ENCODE measurements around the gene SLC9B2.

Gene SLC9B2, protein sequence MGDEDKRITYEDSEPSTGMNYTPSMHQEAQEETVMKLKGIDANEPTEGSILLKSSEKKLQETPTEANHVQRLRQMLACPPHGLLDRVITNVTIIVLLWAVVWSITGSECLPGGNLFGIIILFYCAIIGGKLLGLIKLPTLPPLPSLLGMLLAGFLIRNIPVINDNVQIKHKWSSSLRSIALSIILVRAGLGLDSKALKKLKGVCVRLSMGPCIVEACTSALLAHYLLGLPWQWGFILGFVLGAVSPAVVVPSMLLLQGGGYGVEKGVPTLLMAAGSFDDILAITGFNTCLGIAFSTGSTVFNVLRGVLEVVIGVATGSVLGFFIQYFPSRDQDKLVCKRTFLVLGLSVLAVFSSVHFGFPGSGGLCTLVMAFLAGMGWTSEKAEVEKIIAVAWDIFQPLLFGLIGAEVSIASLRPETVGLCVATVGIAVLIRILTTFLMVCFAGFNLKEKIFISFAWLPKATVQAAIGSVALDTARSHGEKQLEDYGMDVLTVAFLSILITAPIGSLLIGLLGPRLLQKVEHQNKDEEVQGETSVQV

DNA sequence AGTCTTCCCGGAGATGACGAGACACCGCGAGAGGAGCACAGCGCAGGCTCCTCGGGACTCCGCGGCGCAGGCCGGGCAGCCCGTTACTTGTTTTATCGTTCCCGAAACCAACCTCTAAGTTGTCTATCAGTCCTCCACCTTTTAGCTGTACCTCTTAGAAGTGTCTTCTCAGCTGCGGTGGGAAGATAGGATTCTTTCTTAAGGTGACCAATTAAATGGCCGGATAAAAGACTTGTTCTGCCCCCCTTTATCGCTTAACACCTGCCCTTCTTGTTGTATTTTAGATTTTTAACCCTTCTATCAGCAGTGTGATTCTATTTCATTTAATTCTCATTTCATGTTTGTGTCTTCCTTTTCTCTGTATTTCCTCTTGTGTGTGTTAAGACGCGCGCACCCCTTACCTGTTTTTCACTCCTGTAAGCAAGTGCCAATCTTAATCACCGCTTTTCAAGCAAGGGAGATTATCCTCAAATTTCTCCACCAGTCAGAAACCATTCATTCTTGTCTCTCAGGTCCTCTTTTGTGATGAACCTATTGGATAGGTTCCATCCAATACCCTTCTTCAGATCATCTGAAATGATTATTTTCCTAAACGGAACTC, at the start of gene SLC9B2:
Gene SLC9B2 (minus strand): TSS at position 15 of the 601 bp plus-strand sequence. CDS start 9,211 bp downstream, outside the sequence.
- DNase-seq (ENCODE audit: low read depth), result no peak

DNA sequence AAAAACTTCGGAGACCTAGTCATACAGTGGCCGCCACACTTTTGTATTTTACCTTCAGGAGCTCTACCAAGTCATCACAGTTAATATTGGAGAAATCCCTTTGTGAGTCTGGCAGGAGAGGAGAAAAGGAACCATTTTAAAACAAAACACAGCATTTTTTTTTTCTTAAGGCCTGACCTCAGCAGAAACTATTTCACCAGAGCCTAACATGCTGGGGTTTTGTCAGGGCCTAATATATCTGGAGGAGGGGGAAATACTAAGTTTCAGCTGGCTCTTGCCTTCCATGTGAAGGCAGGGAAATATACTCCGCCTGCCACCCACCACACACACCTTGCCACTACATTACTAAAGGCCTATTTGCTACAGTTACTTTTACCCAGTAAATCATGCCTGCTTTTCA, 49.6 kb upstream of the SLC9B2 start:
- DNase-seq (ENCODE audit: low read depth), result no peak

DNA sequence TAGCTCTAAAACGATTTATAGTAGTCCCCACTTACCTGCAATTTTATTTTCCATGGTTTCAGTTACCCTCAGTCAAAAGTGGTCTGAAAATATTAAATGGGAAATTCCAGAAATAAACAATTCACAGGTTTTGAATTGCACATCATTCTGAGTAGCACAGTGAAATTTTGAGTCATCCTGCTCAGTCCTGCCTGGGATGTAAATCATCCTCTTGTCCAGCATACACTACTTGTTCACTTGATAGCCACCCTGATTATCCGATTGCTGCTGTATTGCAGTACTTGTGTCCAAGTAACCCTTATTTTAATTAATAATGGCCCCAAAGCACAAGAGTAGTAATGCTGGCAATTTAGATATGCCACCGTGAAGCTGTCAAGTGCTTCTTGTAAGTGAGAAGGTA, 46.6 kb upstream of the SLC9B2 start:
- no peak for DNase-seq (ENCODE audit: low read depth)

DNA sequence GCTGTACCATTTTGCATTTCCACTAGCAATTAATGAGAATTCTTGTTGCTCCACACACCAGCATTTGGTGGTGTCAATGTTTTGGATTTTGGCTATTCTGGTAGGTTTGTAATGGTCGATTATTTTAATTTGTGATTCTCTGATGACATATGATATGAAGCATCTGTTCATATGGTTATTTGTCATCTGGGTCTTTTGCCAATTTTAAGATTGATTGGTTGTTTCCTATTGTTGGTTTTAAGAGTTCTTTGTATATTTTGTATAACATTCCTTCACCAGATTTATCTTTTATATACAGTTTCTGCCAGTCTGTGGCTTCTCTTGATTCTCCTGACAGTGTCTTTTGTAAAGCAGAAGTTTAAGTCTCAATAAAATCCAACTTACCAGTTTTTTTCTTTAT, 41.6 kb upstream of the SLC9B2 start:
- DNase-seq (ENCODE audit: low read depth), result no peak

DNA sequence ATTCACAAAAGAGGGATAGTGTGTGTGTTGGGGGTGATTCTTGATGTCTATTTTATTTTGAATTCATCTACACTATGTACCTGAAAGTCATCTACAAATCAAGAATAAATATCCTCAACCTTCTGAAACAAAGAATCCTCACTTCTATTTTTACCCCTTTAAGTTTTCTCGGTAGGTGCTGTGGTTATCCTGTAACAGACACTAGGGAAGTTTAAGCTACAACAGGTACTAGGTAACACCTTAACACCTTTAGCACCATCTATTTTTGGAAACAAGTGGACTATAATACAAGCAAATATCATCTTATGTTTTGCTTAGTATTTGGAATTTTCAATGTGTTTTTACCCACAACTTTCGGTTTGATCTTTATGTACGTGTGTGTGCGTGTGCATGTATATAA, 35.0 kb upstream of the SLC9B2 start:
- no peak for DNase-seq (ENCODE audit: low read depth)

DNA sequence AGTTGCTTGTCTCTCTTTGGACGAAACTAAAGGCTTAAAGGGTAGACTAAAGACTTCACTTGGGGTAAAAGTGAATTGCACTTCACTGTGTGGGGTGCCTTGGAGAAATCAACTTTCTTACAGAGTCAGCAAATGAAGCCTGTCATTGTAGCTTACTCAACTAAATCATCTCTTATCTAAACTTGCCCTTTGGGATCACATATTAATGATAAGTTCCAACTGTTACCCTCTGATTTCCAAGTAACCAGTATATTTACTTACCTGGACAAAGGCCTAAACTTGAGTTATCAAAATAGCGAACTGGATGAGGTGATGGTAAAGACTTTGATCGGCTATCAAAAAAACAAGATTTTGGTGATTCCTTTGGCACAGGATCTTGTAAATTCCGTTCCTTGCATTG, 32.0 kb upstream of the SLC9B2 start:
- DNase-seq (ENCODE audit: low read depth), result no peak

DNA sequence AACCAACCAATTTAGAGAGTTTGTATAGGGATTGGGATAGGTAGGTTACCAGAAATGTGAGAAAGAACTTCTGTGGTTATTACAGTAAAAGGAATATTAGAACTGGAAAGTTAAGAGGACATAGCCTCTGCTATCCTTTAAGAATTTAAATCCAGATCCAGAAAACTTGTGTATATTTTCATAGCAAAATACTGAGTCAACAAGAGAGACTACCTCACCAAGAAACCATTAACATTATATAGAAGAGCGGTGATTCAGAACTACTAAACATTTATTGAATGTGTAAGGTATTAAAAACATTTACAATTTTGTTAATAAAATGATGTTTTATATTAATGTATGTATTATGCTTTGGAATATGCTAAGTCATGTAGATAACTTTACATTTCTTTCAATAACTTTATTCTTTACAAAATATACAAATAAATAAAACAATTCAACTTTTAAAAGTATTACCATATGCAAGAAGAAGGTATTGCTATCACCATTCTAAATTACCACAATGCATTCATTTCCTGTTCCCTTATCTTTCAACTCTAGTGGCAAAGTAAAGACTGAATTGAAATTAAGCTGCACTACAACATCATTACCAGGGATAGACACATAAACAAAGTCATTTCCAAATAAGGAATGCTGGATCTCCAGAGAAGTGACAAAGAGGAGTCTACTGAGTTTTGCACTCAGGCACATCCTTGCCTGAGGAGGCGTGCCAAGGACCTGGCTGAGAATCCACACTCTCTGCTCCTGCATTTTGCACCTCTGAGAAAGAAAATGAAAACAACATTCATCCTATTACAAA, 29.2 kb upstream of the SLC9B2 start:
- no peak for DNase-seq (ENCODE audit: low read depth)

DNA sequence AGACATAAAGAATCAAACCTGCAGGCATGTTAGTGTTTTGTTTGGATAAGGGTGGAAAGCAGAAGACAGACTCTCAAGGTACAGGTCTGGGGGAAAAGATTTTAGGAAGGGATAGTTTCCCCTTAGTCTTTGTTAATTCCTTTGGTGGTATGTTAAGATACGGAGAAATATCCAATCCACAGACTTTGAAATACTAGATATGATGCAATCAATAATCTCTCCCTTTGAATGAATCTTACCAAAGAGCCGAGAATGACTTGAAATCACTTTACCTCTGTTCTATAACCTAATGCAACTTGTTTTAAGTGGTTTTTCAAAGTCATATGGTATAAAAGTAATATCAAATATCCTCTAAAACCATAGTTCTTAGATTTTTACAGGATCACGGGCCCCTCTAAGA, 28.3 kb upstream of the SLC9B2 start:
- no peak for DNase-seq (ENCODE audit: low read depth)

DNA sequence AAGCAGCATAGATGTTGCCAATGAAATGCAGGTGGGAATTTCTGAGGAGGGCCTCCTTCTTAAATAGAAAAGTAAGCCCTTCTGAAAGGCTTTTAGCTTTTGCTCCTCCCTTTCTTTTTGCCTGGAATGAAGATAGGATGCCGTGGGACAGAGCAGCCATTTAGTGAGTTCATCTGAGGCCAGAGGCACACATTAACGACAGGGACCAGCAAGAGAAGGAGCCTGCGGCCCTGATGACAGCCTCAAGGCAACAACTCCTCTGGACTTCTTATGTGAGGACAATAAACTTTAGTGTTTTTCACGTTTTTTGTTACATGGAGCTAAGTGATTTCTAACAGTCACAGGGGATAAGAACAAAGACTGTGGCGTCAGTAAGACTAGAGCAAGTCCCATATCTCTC, 24.1 kb upstream of the SLC9B2 start:
- DNase-seq (ENCODE audit: low read depth), result no peak

DNA sequence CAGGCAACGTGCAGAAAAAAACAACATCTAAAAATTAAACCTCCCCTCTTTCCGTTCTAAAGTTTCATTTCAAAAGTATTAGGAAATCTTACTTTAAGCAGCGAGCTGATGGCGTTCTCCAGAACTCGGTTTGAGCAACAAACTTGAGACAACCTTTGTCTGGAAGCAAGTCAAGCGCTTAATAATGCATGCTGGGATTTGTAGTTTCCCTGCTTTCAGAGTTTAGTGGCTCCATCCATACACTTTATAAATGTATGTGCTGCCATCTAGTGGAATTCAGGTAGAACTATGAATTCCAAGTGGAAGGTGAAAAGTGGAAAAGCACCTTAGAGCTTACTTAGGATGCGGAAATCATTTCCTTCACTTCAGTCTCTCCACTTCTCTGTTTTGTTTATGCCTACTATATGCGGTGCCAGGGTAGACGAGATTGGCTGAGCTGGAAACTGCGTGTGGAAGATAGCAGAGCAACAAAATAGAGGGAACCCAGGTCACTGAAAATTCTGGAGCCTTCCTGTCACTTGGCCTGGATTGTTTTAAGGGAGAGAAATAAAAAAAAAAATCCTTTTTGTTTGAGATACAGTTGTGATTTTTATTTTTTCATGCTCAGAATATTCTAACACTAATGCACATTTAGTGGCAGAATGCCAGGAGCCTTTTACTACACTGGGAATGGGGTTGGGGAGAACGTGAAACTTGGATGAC, 23.3 kb upstream of the SLC9B2 start, which contains the start of gene BDH2:
Gene BDH2 (minus strand): TSS at position 144 of the 702 bp plus-strand sequence. CDS start 3,580 bp downstream, outside the sequence.
- DNase-seq (ENCODE audit: low read depth), result no peak

DNA sequence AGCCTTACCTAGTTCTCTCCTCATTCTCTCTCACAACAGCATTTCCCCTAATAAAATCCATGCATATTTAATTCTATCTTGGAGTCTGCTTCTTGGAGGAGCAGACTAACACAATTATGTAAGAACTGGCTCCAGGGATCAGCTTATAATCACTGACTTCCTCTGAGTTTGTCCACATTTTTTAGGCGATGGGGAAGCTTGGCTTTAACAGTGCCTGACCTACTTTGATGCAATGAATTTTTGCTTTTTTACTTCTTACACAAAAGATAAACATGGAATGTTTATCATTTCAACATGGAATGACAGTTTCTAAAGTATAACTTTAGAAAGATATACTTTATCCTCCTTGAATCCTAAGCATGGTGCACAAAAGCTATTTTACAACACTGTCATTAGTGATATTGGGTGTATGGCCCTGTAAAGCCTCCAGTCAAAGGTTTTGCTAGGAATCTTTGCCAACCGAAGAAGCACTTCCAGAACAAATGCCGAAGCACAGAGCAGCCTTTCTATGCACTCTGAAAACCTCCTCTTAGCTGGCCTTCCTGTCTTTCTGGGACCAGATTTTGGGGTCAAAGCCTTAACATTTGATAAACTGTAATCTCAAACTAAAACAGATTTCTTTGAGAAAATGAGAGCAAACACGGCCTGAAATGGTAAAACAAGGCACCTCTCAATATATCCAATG, 22.3 kb upstream of the SLC9B2 start:
- DNase-seq (ENCODE audit: low read depth), result no peak

DNA sequence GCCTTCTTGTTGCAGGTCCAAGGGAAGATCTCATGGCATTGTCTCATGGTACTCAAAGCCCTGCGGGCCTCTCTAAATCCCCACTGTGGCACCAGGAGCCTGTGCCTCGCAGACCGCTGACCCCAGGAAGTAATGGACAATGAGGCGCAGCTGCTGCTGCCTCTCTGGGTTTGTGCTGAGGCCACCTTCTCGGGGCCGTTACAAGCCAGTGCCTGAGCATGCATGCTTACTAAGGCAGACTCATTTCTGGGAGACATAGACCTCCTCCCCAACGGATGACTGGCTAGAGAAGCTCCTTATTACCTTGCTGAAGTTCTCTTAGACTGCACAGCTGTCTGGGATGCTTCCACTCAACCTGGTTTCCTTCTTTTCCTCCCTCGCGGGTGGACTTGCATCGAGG, 21.8 kb upstream of the SLC9B2 start:
- DNase-seq (ENCODE audit: low read depth), result no peak

DNA sequence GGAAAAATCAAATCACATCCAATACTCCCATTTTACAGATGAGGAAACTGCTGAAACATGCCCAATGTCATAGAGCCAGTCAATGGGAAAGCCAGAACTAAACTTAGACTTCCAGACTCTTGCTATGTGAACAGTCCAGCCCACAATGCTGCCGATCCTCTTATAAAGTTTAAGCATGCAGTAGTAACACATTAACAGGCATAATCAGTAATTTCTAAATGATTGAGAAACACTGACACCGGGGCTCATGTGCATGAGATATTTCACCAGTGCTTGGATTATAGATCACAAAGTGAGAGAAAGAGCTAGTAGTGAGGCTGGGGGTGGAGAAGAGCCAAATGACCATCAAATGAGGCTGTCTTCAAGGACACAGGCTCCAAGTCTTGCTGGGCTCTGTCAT, 20.6 kb upstream of the SLC9B2 start:
- DNase-seq (ENCODE audit: low read depth), result no peak

DNA sequence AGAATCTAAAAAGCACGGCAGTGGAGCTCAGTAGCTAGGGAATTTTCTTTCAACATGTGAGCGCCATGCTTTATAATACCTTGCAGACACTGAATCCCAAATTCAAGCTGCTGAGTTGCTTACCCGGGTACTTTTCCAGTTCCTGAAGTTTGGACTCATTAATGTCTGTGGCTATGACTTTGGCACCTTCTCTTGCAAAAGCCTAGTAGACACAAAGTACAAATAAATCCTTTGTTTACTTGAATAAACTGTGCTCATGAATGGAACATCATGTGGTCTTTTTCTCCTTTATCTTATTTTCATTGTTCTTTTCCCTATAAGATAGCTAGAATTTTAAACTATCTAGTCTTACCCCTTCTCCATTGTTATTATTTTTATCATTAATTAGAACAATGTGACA, 18.5 kb upstream of the SLC9B2 start:
- DNase-seq (ENCODE audit: low read depth), result no peak

DNA sequence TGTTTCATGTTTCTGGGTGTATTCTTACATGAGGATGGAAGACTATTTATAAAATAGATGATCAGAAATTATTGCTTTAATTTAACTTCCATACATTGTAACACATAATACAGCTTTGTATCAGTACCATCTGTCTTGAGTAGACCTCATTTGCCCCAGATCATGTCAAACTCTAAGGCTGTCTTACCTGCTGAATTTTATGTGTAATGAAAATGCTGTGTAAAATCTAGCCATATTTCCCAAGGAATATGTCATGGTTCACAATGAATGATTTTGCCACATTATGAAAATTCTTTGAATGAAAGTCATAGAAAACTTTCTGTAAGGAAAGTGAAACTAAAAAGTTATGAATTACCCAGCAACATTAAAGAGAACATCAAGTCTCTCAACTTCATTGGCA, 15.7 kb upstream of the SLC9B2 start:
- DNase-seq (ENCODE audit: low read depth), result no peak

DNA sequence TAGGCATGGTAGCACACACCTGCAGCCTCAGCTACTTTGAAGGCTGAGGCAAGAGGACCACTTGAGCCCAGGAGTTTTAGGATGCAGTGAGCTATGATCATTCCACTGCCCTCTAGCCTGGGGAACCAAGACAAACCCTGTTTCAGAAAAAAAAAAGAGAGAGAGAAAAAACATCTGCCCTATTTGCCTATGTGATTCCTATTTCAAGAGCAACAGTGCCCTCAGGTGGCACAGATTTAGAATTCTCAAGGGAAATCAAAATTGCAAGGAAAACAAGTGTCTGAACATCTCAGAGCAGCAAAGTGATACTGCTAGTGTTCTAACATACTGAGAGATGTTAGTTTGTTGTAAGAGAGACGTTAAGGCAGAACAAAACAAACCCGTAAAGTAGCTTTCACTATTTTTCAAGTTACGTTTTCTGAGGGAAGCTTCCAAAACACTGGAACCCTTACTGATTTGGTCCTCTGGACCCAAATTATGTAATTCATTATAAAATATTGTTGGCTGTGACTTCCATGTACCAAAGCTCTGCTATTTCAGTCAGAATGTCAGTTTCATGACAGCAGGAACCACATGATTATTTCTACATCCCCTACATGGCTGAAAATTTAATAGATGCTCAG, 15.2 kb upstream of the SLC9B2 start:
- no peak for DNase-seq (ENCODE audit: low read depth)

DNA sequence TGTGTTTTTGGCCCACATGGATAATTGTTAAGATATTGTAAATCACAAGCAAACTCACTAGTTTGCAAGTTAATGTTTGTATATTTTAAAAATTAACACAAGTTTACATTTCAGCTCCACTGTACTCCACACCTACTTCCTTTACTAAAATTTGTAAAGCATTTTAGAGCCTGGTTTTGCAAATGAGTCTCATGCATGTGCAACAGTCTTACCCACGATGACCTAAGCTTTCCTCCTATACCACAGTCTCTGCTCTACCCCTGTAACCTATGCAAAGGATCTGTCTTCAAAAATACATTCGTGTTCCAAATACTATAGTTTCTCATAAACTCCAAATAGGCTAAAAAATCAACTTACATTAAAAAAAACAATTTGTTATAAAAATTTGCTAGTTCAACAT, 12.9 kb upstream of the SLC9B2 start:
- no peak for DNase-seq (ENCODE audit: low read depth)

DNA sequence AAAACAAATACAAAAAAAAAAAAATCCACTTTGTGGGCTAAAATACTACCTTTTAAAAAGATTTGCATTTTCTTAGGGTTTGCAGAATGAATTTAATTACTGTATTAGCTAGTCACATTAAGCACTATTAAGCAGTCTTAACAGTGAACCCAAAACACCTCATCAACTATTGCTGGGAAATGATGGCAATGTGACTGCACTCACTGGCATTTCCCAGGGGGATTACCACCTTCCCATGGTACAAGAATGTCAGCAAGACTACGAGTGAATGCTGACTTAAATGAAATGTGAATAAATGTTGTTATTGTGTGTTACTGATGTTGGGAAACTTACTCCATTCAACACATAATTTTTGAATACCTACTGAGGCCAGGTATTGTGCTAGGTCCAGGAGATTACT, 10.0 kb upstream of the SLC9B2 start:
- no peak for DNase-seq (ENCODE audit: low read depth)

DNA sequence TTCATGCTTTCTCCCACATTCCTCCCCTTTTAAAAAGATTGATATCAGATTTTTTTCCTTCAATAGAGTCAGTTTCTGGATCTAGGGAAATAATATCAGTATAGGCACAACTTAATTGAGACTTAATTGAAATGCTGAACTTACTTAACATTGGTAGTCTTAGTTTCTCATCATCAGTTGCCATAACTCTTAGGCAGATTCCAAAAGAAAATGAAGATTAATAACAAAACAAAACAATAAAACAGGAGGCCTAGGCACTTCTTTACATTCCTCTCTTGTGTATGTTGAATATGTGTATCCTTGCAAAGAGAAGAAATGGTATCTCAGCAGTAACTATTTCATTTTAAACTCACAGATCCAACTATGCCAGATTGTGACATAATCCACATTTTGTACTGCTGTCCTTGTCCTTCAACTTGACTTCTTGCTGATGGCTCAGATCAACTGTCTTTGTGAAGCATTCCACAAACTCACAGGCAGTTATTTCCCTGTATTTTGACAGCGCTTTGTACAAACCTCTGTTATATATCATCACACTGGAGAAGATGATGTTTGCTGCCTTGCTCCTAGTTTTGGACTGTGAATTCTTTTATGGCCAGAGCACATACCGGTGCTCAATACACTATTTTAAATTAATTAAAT, 9.1 kb upstream of the SLC9B2 start:
- no peak for DNase-seq (ENCODE audit: low read depth)

DNA sequence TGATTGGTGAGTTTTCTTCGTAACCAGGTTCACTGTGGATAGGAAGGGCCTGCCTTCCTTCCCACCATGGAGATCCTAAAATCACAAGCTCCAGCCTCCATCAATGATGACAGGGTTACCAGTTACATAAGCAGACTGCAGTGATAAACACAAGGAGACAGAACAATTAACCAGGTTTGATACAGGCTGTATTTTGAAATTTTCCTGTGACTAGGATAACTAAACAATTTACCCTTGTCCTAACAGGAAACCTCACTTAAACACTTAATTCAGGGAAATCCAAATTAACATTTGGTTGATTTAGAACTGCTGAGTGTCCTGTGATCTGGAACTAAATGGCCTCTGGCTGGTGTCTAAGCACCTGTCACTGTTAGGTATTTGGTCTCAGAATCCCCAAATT, 3.1 kb upstream of the SLC9B2 start:
- no peak for DNase-seq (ENCODE audit: low read depth)

Measured in stimulated activated CD8-positive, alpha-beta memory T cell treated with anti-CD3 and anti-CD28 coated beads, Interleukin-7, amount 100 ng/mL, for 24 hours (primary cell).